ENCODE measurements around the gene CSTPP1.

GRCh38 chr11:47176328-47177228 is 240.0 kb downstream of the CSTPP1 start, which contains the start of gene ARFGAP2:
- TF ChIP-seq, protein P1, sequence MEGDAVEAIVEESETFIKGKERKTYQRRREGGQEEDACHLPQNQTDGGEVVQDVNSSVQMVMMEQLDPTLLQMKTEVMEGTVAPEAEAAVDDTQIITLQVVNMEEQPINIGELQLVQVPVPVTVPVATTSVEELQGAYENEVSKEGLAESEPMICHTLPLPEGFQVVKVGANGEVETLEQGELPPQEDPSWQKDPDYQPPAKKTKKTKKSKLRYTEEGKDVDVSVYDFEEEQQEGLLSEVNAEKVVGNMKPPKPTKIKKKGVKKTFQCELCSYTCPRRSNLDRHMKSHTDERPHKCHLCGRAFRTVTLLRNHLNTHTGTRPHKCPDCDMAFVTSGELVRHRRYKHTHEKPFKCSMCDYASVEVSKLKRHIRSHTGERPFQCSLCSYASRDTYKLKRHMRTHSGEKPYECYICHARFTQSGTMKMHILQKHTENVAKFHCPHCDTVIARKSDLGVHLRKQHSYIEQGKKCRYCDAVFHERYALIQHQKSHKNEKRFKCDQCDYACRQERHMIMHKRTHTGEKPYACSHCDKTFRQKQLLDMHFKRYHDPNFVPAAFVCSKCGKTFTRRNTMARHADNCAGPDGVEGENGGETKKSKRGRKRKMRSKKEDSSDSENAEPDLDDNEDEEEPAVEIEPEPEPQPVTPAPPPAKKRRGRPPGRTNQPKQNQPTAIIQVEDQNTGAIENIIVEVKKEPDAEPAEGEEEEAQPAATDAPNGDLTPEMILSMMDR (IDR thresholded peaks at IDR 0.05), result no peak
- TF ChIP-seq ZFX (IDR thresholded peaks at IDR 0.05; ENCODE audit: borderline replicate concordance), result no peak

All from 22Rv1 (cell line).